ENCODE data around the gene PLD4.
A peak's percentile ranks its signal among the peaks of the same experiment; 100 is the strongest.

Gene PLD4

GRCh38 chr14:104925214-104925854 lies 655 bp downstream of the PLD4 start:
- no peak for DNase-seq (ENCODE audit: low read depth)
- no peak overlapping the region for H3K4me3 ChIP-seq (ENCODE audit: low read depth, low read length)

- H3K4me3 ChIP-seq (ENCODE audit: low read depth, low read length) = no peak overlapping the region
- DNase-seq (ENCODE audit: low read depth) = no peak
Observed at GRCh38 chr14:104925855-104926609, 1.4 kb downstream of the PLD4 start.

GRCh38 chr14:104926619-104927431 lies 2.1 kb downstream of the PLD4 start:
- no peak for DNase-seq (ENCODE audit: low read depth)

GRCh38 chr14:104927432-104927816 lies 2.7 kb downstream of the PLD4 start:
- no peak for DNase-seq (ENCODE audit: low read depth)
- no peak overlapping the region for H3K4me3 ChIP-seq (ENCODE audit: low read depth, low read length)

More at GRCh38 chr14:104926619-104927431, 2.1 kb downstream of the PLD4 start:
- no peak overlapping the region for H3K4me3 ChIP-seq (ENCODE audit: low read depth, low read length)

GRCh38 chr14:104927901-104928300 lies 3.2 kb downstream of the PLD4 start:
- DNase-seq (ENCODE audit: low read depth) = no peak
- no peak overlapping the region for H3K4me3 ChIP-seq (ENCODE audit: low read depth, low read length)

- DNase-seq (ENCODE audit: low read depth) = no peak
- H3K4me3 ChIP-seq (ENCODE audit: low read depth, low read length) = no peak overlapping the region
Observed at GRCh38 chr14:104928391-104929133, 3.9 kb downstream of the PLD4 start.

GRCh38 chr14:104929268-104930230 lies 4.9 kb downstream of the PLD4 start:
- no peak for DNase-seq (ENCODE audit: low read depth)
- H3K4me3 ChIP-seq (ENCODE audit: low read depth, low read length) = no peak overlapping the region

- H3K4me3 ChIP-seq (ENCODE audit: low read depth, low read length) = no peak overlapping the region
- DNase-seq (ENCODE audit: low read depth) = no peak
Observed at GRCh38 chr14:104930526-104931303, 6.0 kb downstream of the PLD4 start.

GRCh38 chr14:104931304-104931770 lies 6.7 kb downstream of the PLD4 start:
- H3K4me3 ChIP-seq (ENCODE audit: low read depth, low read length) = no peak overlapping the region
- no peak for DNase-seq (ENCODE audit: low read depth)

- no peak for DNase-seq (ENCODE audit: low read depth)
- H3K4me3 ChIP-seq (ENCODE audit: low read depth, low read length) = peak overlapping the region; percentile 51
Observed at GRCh38 chr14:104931771-104932675, 7.3 kb downstream of the PLD4 start.

GRCh38 chr14:104932676-104933631 lies 8.3 kb downstream of the PLD4 start:
- H3K4me3 ChIP-seq (ENCODE audit: low read depth, low read length) = peak overlapping the region; percentile 51

GRCh38 chr14:104933746-104934733 lies 9.4 kb downstream of the PLD4 start:
- no peak overlapping the region for H3K4me3 ChIP-seq (ENCODE audit: low read depth, low read length)
- no peak for DNase-seq (ENCODE audit: low read depth)

More at GRCh38 chr14:104932676-104933631, 8.3 kb downstream of the PLD4 start:
- peak; percentile 25 for DNase-seq (ENCODE audit: low read depth)

GRCh38 chr14:104935026-104935650 lies 10.5 kb downstream of the PLD4 start:
- no peak overlapping the region for H3K4me3 ChIP-seq (ENCODE audit: low read depth, low read length)

GRCh38 chr14:104935955-104936354 lies 11.3 kb downstream of the PLD4 start:
- no peak overlapping the region for H3K4me3 ChIP-seq (ENCODE audit: low read depth, low read length)
- DNase-seq (ENCODE audit: low read depth) = no peak

More at GRCh38 chr14:104935026-104935650, 10.5 kb downstream of the PLD4 start:
- no peak for DNase-seq (ENCODE audit: low read depth)
